Rectal smooth muscle tissue (tissue), 1 donor: Measurements from ENCODE around the gene BMF.
"Not testable (repeated sequence)": the region's sequence is repeated elsewhere in the genome, so short reads cannot be mapped to it uniquely, and the experiment has no call there.

Source experiments
- H3K27ac ChIP-seq: one replicate; pipeline ENCODE4 v1.7.0; 2013; ENCODE audit warnings: low read depth, low read length, inconsistent platforms
- H3K27me3 ChIP-seq: one replicate; pipeline ENCODE4 v1.7.0; 2013; ENCODE audit warnings: low read length; ENCODE audit not compliant: control insufficient read depth, insufficient read depth
- H3K36me3 ChIP-seq: one replicate; pipeline ENCODE4 v1.7.0; 2013; ENCODE audit warnings: low read length; ENCODE audit not compliant: control insufficient read depth, insufficient read depth
- H3K4me1 ChIP-seq: one replicate; pipeline ENCODE4 v1.7.0; 2013; ENCODE audit warnings: low read length; ENCODE audit not compliant: control insufficient read depth, insufficient read depth
- H3K4me3 ChIP-seq: one replicate; pipeline ENCODE4 v1.7.0; 2013; ENCODE audit warnings: low read length
- H3K9ac ChIP-seq: one replicate; pipeline ENCODE4 v1.7.0; 2013; ENCODE audit warnings: low read length

BMF gene

DNA sequence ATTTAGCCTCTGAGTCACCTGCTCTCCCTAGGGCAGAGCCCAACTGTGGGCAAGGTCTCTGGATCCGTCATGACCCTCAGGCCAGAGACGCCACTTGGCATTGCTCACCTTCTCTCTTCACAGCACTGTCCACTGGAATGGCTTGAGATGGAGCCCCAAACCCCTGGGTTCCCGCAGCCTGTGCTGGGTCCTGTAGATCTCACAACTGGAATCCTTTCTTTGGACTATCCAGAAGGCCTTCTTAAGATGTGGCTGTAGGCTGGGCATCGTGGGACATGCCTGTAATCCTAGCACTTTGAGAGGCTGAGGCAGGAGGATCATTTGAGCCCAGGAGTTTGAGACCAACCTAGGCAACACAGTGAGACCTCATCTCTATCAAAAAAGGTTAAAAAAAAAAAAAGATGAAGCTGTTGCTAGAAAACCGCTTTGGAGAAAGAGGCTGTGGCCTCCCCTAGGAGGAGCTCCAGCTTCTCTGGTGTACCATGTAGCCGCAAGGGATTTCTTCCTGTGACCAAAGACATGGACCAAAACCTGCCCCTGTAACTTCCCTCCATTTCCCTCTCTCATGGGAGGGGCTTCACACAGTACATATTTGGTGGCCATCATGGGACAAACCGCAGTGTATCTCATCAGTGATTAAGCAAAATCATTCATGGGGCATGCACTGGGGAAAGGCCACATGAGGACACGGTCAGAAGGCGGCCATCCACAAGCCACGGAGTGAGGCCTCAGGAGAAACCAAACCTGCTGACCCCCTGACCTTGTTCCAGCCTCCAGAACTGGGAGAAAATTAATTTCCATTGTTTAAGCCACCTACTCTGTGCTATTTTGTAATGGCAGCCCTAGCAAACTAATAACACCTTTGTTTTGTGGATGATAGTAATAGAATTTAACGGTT lies 28.9 kb upstream of the BMF start:
- H3K4me1 ChIP-seq = no peaks in the 10 kb centered on the region
- no peak overlapping the region for H3K4me3 ChIP-seq
- no peaks in the 10 kb centered on the region for H3K27me3 ChIP-seq
- H3K27ac ChIP-seq = no peak overlapping the region
- H3K9ac ChIP-seq = no peak overlapping the region
- no peaks in the 10 kb centered on the region for H3K36me3 ChIP-seq

DNA sequence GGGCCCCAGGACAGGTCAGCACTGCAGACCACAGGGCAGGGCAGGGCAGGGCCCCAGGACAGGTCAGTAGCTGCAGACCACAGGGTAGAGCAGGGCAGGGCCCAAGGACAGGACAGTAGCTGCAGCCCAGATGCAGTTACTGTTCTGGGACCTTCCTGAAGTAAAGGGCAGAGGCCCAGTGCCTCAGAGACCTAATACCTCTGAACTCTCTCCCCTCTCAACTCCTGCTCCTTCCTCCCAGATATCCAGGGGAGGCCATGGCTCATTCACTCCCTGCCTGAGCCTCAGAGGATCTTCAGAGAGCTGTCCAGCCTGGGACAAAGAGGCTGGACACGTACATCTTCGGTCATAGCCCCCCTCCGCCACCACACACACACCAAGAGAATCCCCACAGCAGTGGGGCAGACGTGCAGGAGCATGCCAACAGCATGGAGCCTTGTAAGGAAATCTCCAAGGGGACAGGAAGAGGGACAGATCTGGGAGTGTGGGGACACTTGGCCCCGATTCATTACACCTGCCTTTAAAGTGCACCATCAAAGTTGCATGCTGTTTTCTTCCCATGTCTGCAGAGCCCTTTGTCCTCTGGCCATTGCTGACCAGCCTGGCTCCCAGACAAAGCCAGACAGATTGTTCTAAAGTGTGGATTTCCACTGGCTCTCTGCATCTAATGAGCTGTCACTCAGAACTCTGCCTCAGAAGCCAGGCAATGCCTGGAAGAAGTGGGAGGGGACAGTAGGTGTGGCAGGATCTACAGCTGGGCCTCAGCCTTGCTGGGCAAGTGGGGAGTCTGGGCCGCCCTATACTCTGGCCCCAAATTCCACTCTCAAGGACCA lies 28.0 kb upstream of the BMF start:
- Histone ChIP-seq H3K4me1 (no peaks in the 10 kb centered on the region), H3K36me3 (no peaks in the 10 kb centered on the region), H3K27ac (no peak overlapping the region), H3K9ac (no peak overlapping the region), H3K27me3 (no peaks in the 10 kb centered on the region), H3K4me3 (no peak overlapping the region)

DNA sequence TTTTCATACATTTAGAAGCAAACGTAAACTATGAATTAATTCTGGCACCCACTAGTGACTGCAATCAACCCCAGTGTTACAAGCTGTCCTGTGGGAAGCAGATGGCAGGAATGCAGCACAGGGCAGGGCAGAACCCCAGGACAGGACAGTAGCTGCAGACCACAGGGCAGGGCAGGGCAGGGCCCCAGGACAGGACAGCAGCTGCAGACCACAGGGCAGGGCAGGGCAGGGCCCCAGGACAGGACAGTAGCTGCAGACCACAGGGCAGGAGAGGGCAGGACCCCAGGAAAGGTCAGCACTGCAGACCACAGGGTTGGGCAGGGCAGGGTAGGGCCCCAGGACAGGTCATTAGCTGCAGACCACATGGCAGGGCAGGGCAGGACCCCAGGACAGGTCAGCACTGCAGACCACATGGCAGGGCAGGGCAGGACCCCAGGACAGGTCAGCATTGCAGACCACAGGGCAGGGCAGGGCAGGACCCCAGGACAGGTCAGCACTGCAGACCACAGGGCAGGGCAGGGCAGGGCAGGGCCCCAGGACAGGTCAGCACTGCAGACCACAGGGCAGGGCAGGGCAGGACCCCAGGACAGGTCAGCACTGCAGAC lies 27.3 kb upstream of the BMF start:
- H3K4me3 ChIP-seq, H3K27ac ChIP-seq, H3K36me3 ChIP-seq, H3K9ac ChIP-seq, H3K4me1 ChIP-seq, H3K27me3 ChIP-seq: not testable (repeated sequence)

DNA sequence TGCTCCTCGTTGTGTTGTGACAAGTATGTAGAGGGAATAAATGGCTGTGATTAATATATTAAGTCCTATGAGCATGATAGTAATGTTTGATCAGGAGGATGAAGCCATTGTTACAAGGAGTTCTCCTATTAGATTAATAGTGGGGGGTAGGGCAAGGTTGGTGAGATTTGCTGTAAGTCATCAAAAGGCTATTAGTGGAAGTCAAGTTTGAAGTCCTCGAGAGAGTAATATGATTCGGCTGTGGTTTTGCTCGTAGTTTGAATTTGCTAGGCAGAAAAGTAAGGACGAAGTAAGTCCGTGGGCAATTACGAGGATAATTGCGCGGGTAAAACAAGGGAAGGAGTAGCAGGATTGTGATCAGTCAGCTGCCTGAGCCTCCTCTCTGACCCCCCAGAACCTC lies 26.2 kb upstream of the BMF start:
- no peak overlapping the region for H3K9ac ChIP-seq
- no peaks in the 10 kb centered on the region for H3K4me1 ChIP-seq
- no peaks in the 10 kb centered on the region for H3K36me3 ChIP-seq
- no peaks in the 10 kb centered on the region for H3K27me3 ChIP-seq
- no peak overlapping the region for H3K27ac ChIP-seq
- H3K4me3 ChIP-seq = no peak overlapping the region

DNA sequence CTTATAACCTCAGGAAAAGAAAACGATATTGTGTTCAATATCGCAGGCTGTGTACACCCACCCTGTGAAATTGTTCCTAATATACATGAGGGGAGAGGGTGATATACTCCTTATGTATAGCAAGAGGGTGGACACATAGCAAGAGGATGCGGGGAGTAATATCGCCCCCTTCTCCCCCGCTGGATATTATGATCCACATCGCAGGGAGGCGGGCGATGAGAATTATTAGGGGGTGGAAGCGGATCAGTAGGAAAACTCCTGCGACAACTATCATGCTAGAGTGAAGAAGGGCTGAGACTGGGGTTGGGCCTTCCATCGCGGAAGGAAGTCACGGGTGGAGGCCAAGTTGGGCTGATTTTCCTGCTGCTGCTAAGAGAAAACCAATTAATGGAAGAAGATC lies 24.9 kb upstream of the BMF start:
- H3K27me3 ChIP-seq = no peaks in the 10 kb centered on the region
- H3K36me3 ChIP-seq = no peaks in the 10 kb centered on the region
- no peaks in the 10 kb centered on the region for H3K4me1 ChIP-seq
- H3K4me3 ChIP-seq = no peak overlapping the region
- H3K9ac ChIP-seq = no peak overlapping the region
- H3K27ac ChIP-seq = no peak overlapping the region

DNA sequence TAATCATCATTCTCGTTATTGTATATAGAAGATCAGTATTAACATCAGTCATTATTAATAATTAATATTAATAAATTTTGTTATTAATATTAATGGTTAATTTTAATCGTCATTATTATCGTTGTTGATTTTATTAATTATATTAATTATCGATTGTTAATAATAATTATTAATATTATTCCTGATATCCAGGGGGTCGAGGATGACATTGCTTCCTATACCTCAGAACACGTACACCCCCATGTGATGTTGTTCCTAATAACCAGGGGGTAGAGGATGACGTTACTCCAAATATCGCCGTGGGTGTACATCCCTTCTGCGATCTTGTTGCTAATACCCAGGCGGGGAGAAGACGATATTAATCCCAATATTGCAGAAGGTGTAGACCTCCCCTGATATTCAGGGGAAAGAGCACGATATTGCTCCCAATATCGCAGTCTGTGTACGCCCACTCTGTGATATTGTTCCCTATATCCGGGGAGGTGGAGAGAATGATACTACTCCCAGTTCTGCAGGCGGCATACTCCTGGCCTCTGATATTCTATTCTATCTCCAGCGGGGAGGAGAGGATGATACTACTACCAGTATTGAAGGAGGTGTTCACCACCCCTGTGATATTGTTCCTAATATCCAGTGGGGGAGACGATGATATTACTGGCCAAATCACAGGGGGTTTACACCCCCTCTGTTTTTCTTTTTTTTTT lies 22.3 kb upstream of the BMF start:
- H3K27me3 ChIP-seq = no peaks in the 10 kb centered on the region
- no peak overlapping the region for H3K27ac ChIP-seq
- H3K4me3 ChIP-seq = no peak overlapping the region
- H3K36me3 ChIP-seq = no peaks in the 10 kb centered on the region
- H3K4me1 ChIP-seq = no peaks in the 10 kb centered on the region
- no peak overlapping the region for H3K9ac ChIP-seq

DNA sequence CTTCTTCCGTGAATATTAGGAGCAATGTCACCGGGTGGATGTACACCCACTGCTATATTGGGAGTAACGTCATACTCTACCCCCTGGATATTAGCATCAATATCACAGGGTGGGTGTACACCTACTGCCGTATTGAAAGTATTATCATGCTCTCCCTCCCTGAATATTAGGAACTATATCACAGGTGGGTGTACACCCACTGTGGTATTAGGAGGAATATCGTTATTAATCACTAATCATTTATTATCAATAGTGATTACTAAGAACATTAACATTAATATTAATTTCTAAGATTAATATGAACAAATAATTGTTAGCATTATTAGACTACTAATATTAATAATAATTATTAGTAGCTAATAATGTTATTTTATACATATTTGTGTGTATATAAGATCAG lies 21.4 kb upstream of the BMF start:
- no peak overlapping the region for H3K9ac ChIP-seq
- no peaks in the 10 kb centered on the region for H3K27me3 ChIP-seq
- no peaks in the 10 kb centered on the region for H3K4me1 ChIP-seq
- H3K36me3 ChIP-seq = no peaks in the 10 kb centered on the region
- H3K4me3 ChIP-seq = no peak overlapping the region
- H3K27ac ChIP-seq = no peak overlapping the region

DNA sequence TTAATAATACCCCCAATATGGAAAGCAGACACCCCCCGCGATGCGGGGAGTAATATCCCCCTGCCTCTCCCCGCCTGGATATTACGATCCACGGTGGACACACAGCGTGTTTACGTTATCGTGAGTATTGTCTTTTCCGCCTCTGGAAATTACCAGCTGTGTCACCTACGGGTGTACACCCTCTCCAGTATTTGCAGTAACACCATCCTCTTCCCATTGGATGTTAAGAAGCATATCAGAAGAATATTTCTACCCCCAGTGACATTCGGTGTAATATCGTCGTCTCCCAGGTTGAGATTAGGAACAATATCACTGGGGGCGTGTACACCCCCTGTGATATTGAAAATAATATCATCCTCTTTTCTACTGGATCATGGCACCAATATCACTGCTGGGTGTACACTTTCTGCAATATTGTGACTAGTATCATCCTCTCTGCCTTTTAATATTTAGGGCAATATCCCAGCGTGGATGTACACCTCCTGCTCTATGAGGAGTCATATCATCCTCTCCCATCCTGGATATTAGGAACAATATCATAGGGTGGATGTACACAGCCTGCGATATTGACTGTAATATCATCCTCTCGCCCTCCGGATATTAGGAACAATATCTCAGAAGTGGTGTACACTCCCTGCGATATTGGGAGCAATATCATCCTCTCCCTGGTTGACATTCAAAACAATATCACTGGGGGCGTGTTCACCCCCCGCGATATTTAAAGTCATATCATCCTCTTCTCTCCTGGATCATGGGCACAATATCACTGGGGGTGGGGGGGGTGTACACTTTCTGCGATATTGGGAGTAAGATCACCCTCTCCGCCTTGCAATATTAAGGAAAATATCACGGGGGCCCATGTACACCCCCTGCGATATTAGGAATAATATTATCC lies 20.3 kb upstream of the BMF start:
- H3K27me3 ChIP-seq = no peaks in the 10 kb centered on the region

DNA sequence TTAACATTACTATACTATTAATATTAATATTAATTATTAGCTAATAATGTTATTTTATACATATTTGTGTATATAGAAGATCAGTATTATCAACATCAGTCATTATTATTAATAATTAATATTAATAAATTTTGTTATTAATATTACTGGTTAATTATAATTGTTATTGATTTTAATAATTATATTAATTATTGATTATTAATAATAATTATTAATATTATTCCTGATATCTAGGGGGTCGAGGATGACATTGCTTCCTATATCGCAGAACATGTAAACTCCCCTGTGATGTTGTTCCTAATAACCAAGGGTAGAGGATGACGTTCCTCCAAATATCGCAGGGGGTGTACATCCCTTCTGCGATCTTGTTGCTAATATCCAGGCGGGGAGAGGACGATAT lies 17.3 kb upstream of the BMF start:
- Histone ChIP-seq H3K27me3 (no peaks in the 10 kb centered on the region), H3K4me3 (no peak overlapping the region), H3K9ac (no peak overlapping the region), H3K4me1 (no peaks in the 10 kb centered on the region), H3K27ac (no peak overlapping the region), H3K36me3 (no peaks in the 10 kb centered on the region)

More for the DNA sequence above, 20.3 kb upstream of the BMF start:
- H3K9ac ChIP-seq = no peak overlapping the region
- H3K4me3 ChIP-seq = no peak overlapping the region
- no peaks in the 10 kb centered on the region for H3K36me3 ChIP-seq
- no peaks in the 10 kb centered on the region for H3K4me1 ChIP-seq
- no peak overlapping the region for H3K27ac ChIP-seq

DNA sequence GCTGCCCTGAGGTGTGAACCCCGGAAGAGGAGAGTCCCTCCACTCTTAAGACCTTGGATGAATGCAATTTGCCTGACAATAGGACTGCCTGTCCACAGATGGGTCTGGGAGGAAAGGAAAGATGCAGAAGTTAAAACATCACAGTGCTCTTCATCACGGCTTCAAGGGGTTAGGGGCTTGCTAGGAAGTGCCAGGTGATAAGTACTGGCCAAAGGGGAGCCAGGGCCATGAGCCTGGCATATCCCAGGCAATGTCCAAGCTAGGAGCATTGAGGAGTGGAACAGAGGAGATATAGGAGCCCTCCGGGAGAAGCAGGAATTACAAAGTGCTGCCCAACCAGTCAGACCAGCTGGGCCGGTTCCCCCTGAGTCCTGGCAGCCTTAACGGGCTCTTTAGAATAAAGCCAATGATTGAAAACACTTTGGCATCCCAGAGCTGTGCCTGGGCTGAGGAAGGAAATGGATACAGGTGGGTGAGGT lies 16.2 kb upstream of the BMF start:
- H3K27me3 ChIP-seq, H3K4me3 ChIP-seq, H3K27ac ChIP-seq, H3K36me3 ChIP-seq, H3K4me1 ChIP-seq, H3K9ac ChIP-seq: not testable (repeated sequence)

DNA sequence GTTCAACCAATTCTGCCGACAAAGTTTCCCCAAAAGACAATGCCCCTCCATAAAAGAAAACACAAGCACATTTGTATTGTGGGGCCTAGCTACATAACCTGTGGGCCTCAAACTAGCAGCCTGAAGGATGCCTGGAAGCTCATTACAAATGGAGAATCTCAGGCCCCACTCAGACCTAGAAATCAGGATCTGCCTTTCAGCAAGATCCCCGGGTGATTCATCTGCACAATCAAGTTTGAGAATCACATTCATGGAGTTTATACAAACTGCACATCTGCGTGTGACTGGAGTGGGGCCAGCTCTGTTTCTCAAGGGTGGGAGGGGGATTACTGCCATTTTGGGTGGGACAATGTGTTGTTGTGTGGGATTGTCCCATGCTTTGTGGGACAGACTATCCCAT lies 15.7 kb upstream of the BMF start:
- not testable (repeated sequence) for H3K36me3 ChIP-seq, H3K27me3 ChIP-seq, H3K9ac ChIP-seq, H3K4me1 ChIP-seq, H3K4me3 ChIP-seq, H3K27ac ChIP-seq
